Muscle layer of colon (tissue), 2 donors: ENCODE results near the gene RSRC1.

Source experiments
- H3K27ac ChIP-seq: one replicate; pipeline ENCODE4 v1.7.0; 2013; ENCODE audit warnings: low read depth, mild to moderate bottlenecking, low read length, moderate library complexity
- H3K27me3 ChIP-seq, 2 donors: one replicate each; pipeline ENCODE4 v1.7.0; 2013; ENCODE audit warnings: low read length in 2 of 2, mild to moderate bottlenecking in 2 of 2; ENCODE audit not compliant: insufficient read depth in 2 of 2, control insufficient read depth in 1 of 2
- H3K36me3 ChIP-seq: one replicate; pipeline ENCODE4 v1.7.0; 2013; ENCODE audit warnings: mild to moderate bottlenecking, low read length; ENCODE audit not compliant: insufficient read depth
- H3K4me1 ChIP-seq: one replicate; pipeline ENCODE4 v1.7.0; 2013; ENCODE audit warnings: mild to moderate bottlenecking, low read length; ENCODE audit not compliant: insufficient read depth
- H3K4me3 ChIP-seq, 2 donors: one replicate each; pipeline ENCODE4 v1.7.0; 2013; ENCODE audit warnings: low read length in 2 of 2, low read depth in 1 of 2, mild to moderate bottlenecking in 1 of 2, moderate library complexity in 1 of 2
- H3K9ac ChIP-seq: one replicate; pipeline ENCODE4 v1.7.0; 2013; ENCODE audit warnings: low read length
- H3K9me3 ChIP-seq: one replicate; pipeline ENCODE4 v1.7.0; 2013; ENCODE audit warnings: mild to moderate bottlenecking, low read length
- donor health status: abdominal sarcoma.
- donor health status: Adenocarcinoma of cecum.

The RSRC1 gene

GRCh38 chr3:158244274-158244673 lies 134.4 kb downstream of the RSRC1 start:
- Histone ChIP-seq H3K9me3 (no peaks in the 10 kb centered on the region), H3K9ac (no peak overlapping the region), H3K4me1 (no peaks in the 10 kb centered on the region), H3K36me3 (no peaks in the 10 kb centered on the region), H3K27ac (no peak overlapping the region), H3K27me3 (no peaks in the 10 kb centered on the region), H3K4me3 (no peak overlapping the region)

GRCh38 chr3:158247288-158247687 lies 137.4 kb downstream of the RSRC1 start:
- Histone ChIP-seq H3K4me1 (no peaks in the 10 kb centered on the region), H3K36me3 (no peaks in the 10 kb centered on the region), H3K9ac (no peak overlapping the region), H3K9me3 (no peaks in the 10 kb centered on the region), H3K4me3 (no peak overlapping the region), H3K27me3 (no peaks in the 10 kb centered on the region), H3K27ac (no peak overlapping the region)

- Histone ChIP-seq H3K9ac (no peak overlapping the region), H3K4me1 (no peaks in the 10 kb centered on the region)
Measured at GRCh38 chr3:158248261-158248660, 138.4 kb downstream of the RSRC1 start.

GRCh38 chr3:158249183-158249582 lies 139.3 kb downstream of the RSRC1 start:
- Histone ChIP-seq H3K4me3 (no peak overlapping the region), H3K36me3 (no peaks in the 10 kb centered on the region), H3K9me3 (no peaks in the 10 kb centered on the region), H3K9ac (no peak overlapping the region), H3K4me1 (no peaks in the 10 kb centered on the region), H3K27ac (no peak overlapping the region), H3K27me3 (no peaks in the 10 kb centered on the region)

More at GRCh38 chr3:158248261-158248660, 138.4 kb downstream of the RSRC1 start:
- H3K4me3 ChIP-seq = no peak overlapping the region
- H3K27ac ChIP-seq = no peak overlapping the region
- no peaks in the 10 kb centered on the region for H3K27me3 ChIP-seq
- no peaks in the 10 kb centered on the region for H3K9me3 ChIP-seq
- no peaks in the 10 kb centered on the region for H3K36me3 ChIP-seq

- Histone ChIP-seq H3K9ac (no peak overlapping the region), H3K27ac (no peak overlapping the region)
Measured at GRCh38 chr3:158258619-158259018, 148.7 kb downstream of the RSRC1 start.

GRCh38 chr3:158260392-158260791 lies 150.5 kb downstream of the RSRC1 start:
- Histone ChIP-seq H3K4me3 (no peak overlapping the region), H3K36me3 (no peaks in the 10 kb centered on the region), H3K9ac (no peak overlapping the region)

More at GRCh38 chr3:158258619-158259018, 148.7 kb downstream of the RSRC1 start:
- no peaks in the 10 kb centered on the region for H3K4me1 ChIP-seq
- no peak overlapping the region for H3K4me3 ChIP-seq
- H3K36me3 ChIP-seq = no peaks in the 10 kb centered on the region
- H3K9me3 ChIP-seq = no peaks in the 10 kb centered on the region
- no peaks in the 10 kb centered on the region for H3K27me3 ChIP-seq

GRCh38 chr3:158261371-158261991 lies 151.6 kb downstream of the RSRC1 start:
- Histone ChIP-seq H3K27ac (no peak overlapping the region), H3K9ac (no peak overlapping the region), H3K4me3 (no peak overlapping the region), H3K27me3 (no peaks in the 10 kb centered on the region), H3K36me3 (no peaks in the 10 kb centered on the region), H3K4me1 (no peaks in the 10 kb centered on the region), H3K9me3 (peaks cover 4% of the 10 kb centered on the region)

More at GRCh38 chr3:158260392-158260791, 150.5 kb downstream of the RSRC1 start:
- Histone ChIP-seq H3K27ac (no peak overlapping the region), H3K27me3 (no peaks in the 10 kb centered on the region), H3K9me3 (peaks cover 4% of the 10 kb centered on the region), H3K4me1 (no peaks in the 10 kb centered on the region)

- peaks cover 4% of the 10 kb centered on the region for H3K9me3 ChIP-seq
- H3K4me3 ChIP-seq = no peak overlapping the region
- H3K36me3 ChIP-seq = no peaks in the 10 kb centered on the region
- no peaks in the 10 kb centered on the region for H3K27me3 ChIP-seq
- no peak overlapping the region for H3K9ac ChIP-seq
- no peak overlapping the region for H3K27ac ChIP-seq
- no peaks in the 10 kb centered on the region for H3K4me1 ChIP-seq
Measured at GRCh38 chr3:158264894-158265293, 155.0 kb downstream of the RSRC1 start.

- Histone ChIP-seq H3K27me3 (no peaks in the 10 kb centered on the region), H3K4me3 (peak overlapping the region in 1 of 2 donors; percentile 13), H3K9ac (no peak overlapping the region), H3K9me3 (peaks cover 4% of the 10 kb centered on the region), H3K4me1 (no peaks in the 10 kb centered on the region), H3K36me3 (no peaks in the 10 kb centered on the region), H3K27ac (no peak overlapping the region)
Measured at GRCh38 chr3:158267015-158267414, 157.1 kb downstream of the RSRC1 start.

- H3K4me1 ChIP-seq = no peaks in the 10 kb centered on the region
- H3K36me3 ChIP-seq = no peaks in the 10 kb centered on the region
- peaks cover under 1% of the 10 kb centered on the region for H3K9me3 ChIP-seq
- no peak overlapping the region for H3K27ac ChIP-seq
- no peaks in the 10 kb centered on the region for H3K27me3 ChIP-seq
- no peak overlapping the region for H3K4me3 ChIP-seq
- no peak overlapping the region for H3K9ac ChIP-seq
Measured at GRCh38 chr3:158269942-158270341, 160.1 kb downstream of the RSRC1 start.

GRCh38 chr3:158272081-158272480 lies 162.2 kb downstream of the RSRC1 start:
- Histone ChIP-seq H3K9me3 (no peaks in the 10 kb centered on the region), H3K4me1 (no peaks in the 10 kb centered on the region), H3K9ac (no peak overlapping the region), H3K27me3 (no peaks in the 10 kb centered on the region), H3K4me3 (no peak overlapping the region), H3K36me3 (no peaks in the 10 kb centered on the region), H3K27ac (no peak overlapping the region)

GRCh38 chr3:158273656-158274055 lies 163.8 kb downstream of the RSRC1 start:
- H3K9me3 ChIP-seq = no peaks in the 10 kb centered on the region
- H3K36me3 ChIP-seq = no peaks in the 10 kb centered on the region
- H3K9ac ChIP-seq = no peak overlapping the region
- H3K27me3 ChIP-seq = no peaks in the 10 kb centered on the region
- H3K4me3 ChIP-seq = no peak overlapping the region
- no peaks in the 10 kb centered on the region for H3K4me1 ChIP-seq
- H3K27ac ChIP-seq = no peak overlapping the region
